Peyer's patch (tissue), 4 donors: ENCODE measurements around the gene COX4I1. TPM values are rescaled to one million over a fixed set of nuclear protein-coding genes. Genes with fewer than 3 reads are reported as not detected.

Source experiments
- DNase-seq, 3 donors: peaks; one replicate each; pipeline ENCODE4 v3.0.0-alpha.2; 2017 to 2019
- H3K27ac ChIP-seq, 4 donors: fragments of 200-600 bp; sonication (generic); one replicate each; pipeline ENCODE4 v1.5.1; 2016 to 2019
- H3K27me3 ChIP-seq, 2 donors: fragments of 200-600 bp; sonication (generic); one replicate each; pipeline ENCODE4 v1.5.1; 2019
- H3K36me3 ChIP-seq, 3 donors: fragments of 200-600 bp; sonication (generic); one replicate each; pipeline ENCODE4 v1.5.1; 2016 to 2019
- H3K4me1 ChIP-seq, 4 donors: fragments of 200-600 bp; sonication (generic); one replicate each; pipeline ENCODE4 v1.5.1; 2016 to 2019
- H3K4me3 ChIP-seq, 4 donors: fragments of 200-600 bp; sonication (generic); 1 replicate in 3 of 4; 2 replicates in 1 of 4; pipeline ENCODE4 v1.5.1; 2016 to 2019; ENCODE audit warnings: mild to moderate bottlenecking in 1 of 4
- H3K9me3 ChIP-seq, 4 donors: fragments of 200-600 bp; sonication (generic); one replicate each; pipeline ENCODE4 v1.5.1; 2016 to 2019; ENCODE audit warnings: mild to moderate bottlenecking in 1 of 4
- CTCF ChIP-seq, 6 experiments: fragments of 450-650 bp in 4 of 6; fragments of 200-600 bp in 2 of 6; sonication (generic) in 1 of 6; IDR thresholded peaks; one replicate each; pipeline ENCODE4 v1.5.1; 2017 to 2019; ENCODE audit warnings: antibody characterized with exemption in 6 of 6, mild to moderate bottlenecking in 3 of 6, moderate library complexity in 1 of 6
- POLR2A ChIP-seq, 2 donors: fragments of 450-650 bp; IDR thresholded peaks; one replicate each; pipeline ENCODE4 v1.5.1; 2017; ENCODE audit warnings: antibody characterized with exemption in 2 of 2, mild to moderate bottlenecking in 2 of 2, moderate library complexity in 2 of 2
- total RNA-seq, 4 donors: library from RNA; depleted of rRNA; stranded (reverse); fragments of >200 nt; gene quantifications; one replicate each; pipeline ENCODE4 v1.1.0, GENCODE V29; 2016

COX4I1 gene
- total RNA-seq, 4 donors from 2014 or later = 377 to 758 (median 713) TPM

GRCh38 chr16:85783441-85783840, 16.1 kb upstream of the COX4I1 start:
- H3K9me3 ChIP-seq = no peaks in the 10 kb centered on the region
- H3K4me3 ChIP-seq = no peak overlapping the region
- no peaks in the 10 kb centered on the region for H3K27me3 ChIP-seq
- peaks cover 0 to 11% (median 0%) of the 10 kb centered on the region in 4 donors for H3K4me1 ChIP-seq
- peaks cover 0 to 61% (median 0%) of the 10 kb centered on the region in 3 donors for H3K36me3 ChIP-seq
- TF ChIP-seq POLR2A (IDR thresholded peaks at IDR 0.05) = no peak
- TF ChIP-seq CTCF (IDR thresholded peaks at IDR 0.05) = no peak
- no peak overlapping the region for H3K27ac ChIP-seq
- DNase-seq = no peak

GRCh38 chr16:85784813-85785212, 14.7 kb upstream of the COX4I1 start:
- no peak overlapping the region for H3K4me3 ChIP-seq
- TF ChIP-seq POLR2A (IDR thresholded peaks at IDR 0.05) = no peak
- no peak for TF ChIP-seq CTCF (IDR thresholded peaks at IDR 0.05)
- no peak overlapping the region for H3K27ac ChIP-seq
- no peak for DNase-seq
- peaks cover 0 to 11% (median 0%) of the 10 kb centered on the region in 4 donors for H3K4me1 ChIP-seq
- no peaks in the 10 kb centered on the region for H3K27me3 ChIP-seq
- peaks cover 0 to 50% (median 0%) of the 10 kb centered on the region in 3 donors for H3K36me3 ChIP-seq
- H3K9me3 ChIP-seq = no peaks in the 10 kb centered on the region

- no peak overlapping the region for H3K27ac ChIP-seq
- H3K4me1 ChIP-seq = peaks cover 0 to 11% (median 0%) of the 10 kb centered on the region in 4 donors
- peaks cover 0 to 38% (median 0%) of the 10 kb centered on the region in 3 donors for H3K36me3 ChIP-seq
- no peaks in the 10 kb centered on the region for H3K9me3 ChIP-seq
- H3K4me3 ChIP-seq = no peak overlapping the region
- H3K27me3 ChIP-seq = no peaks in the 10 kb centered on the region
- DNase-seq = no peak
- TF ChIP-seq POLR2A (IDR thresholded peaks at IDR 0.05) (no peak), CTCF (IDR thresholded peaks at IDR 0.05) (no peak)
Observed at GRCh38 chr16:85785927-85786326, 13.6 kb upstream of the COX4I1 start.

GRCh38 chr16:85788819-85789218, 10.7 kb upstream of the COX4I1 start:
- H3K36me3 ChIP-seq = peaks cover 0 to 42% (median 0%) of the 10 kb centered on the region in 3 donors

GRCh38 chr16:85789773-85790172, 9.7 kb upstream of the COX4I1 start:
- peaks cover 0 to 41% (median 0%) of the 10 kb centered on the region in 3 donors for H3K36me3 ChIP-seq
- TF ChIP-seq CTCF (IDR thresholded peaks at IDR 0.05) (no peak), POLR2A (IDR thresholded peaks at IDR 0.05) (no peak)
- H3K9me3 ChIP-seq = no peaks in the 10 kb centered on the region
- H3K27me3 ChIP-seq = no peaks in the 10 kb centered on the region
- no peak for DNase-seq
- H3K27ac ChIP-seq = no peak overlapping the region
- no peak overlapping the region for H3K4me3 ChIP-seq
- H3K4me1 ChIP-seq = no peaks in the 10 kb centered on the region

More at GRCh38 chr16:85788819-85789218, 10.7 kb upstream of the COX4I1 start:
- no peak for DNase-seq
- Histone ChIP-seq H3K27me3 (no peaks in the 10 kb centered on the region), H3K27ac (no peak overlapping the region), H3K9me3 (no peaks in the 10 kb centered on the region), H3K4me1 (no peaks in the 10 kb centered on the region), H3K4me3 (no peak overlapping the region)
- no peak for TF ChIP-seq CTCF (IDR thresholded peaks at IDR 0.05)
- TF ChIP-seq POLR2A (IDR thresholded peaks at IDR 0.05) = no peak
